OCI-M2 (cell line): ENCODE data around the gene DOK6.

Source experiments
- DNase-seq: peaks from one replicate; lab custom pipeline; 2025; ENCODE audit not compliant: unreplicated experiment; lab: John Stamatoyannopoulos, UW

Gene DOK6

GRCh38 chr18:69537183-69537582 lies 136.5 kb downstream of the DOK6 start:
- no peak for DNase-seq

- DNase-seq: no peak
Observed at GRCh38 chr18:69538849-69539248, 138.2 kb downstream of the DOK6 start.

GRCh38 chr18:69539404-69539803 lies 138.7 kb downstream of the DOK6 start:
- no peak for DNase-seq

- no peak for DNase-seq
Observed at GRCh38 chr18:69556228-69556627, 155.5 kb downstream of the DOK6 start.

- DNase-seq: no peak
Observed at GRCh38 chr18:69557282-69557681, 156.6 kb downstream of the DOK6 start.

- DNase-seq: no peak
Observed at GRCh38 chr18:69558052-69558451, 157.4 kb downstream of the DOK6 start.

GRCh38 chr18:69559604-69560003 lies 158.9 kb downstream of the DOK6 start:
- no peak for DNase-seq

- no peak for DNase-seq
Observed at GRCh38 chr18:69564602-69565001, 163.9 kb downstream of the DOK6 start.

GRCh38 chr18:69567813-69568488 lies 167.3 kb downstream of the DOK6 start:
- DNase-seq: no peak

GRCh38 chr18:69569133-69569532 lies 168.4 kb downstream of the DOK6 start:
- DNase-seq: no peak

GRCh38 chr18:69574401-69574800 lies 173.7 kb downstream of the DOK6 start:
- no peak for DNase-seq

- DNase-seq: no peak
Observed at GRCh38 chr18:69580107-69580506, 179.4 kb downstream of the DOK6 start.

GRCh38 chr18:69584429-69584828 lies 183.7 kb downstream of the DOK6 start:
- DNase-seq: no peak

- DNase-seq: no peak
Observed at GRCh38 chr18:69585696-69586095, 185.0 kb downstream of the DOK6 start.

GRCh38 chr18:69586537-69586936 lies 185.8 kb downstream of the DOK6 start:
- no peak for DNase-seq

GRCh38 chr18:69588301-69588700 lies 187.6 kb downstream of the DOK6 start:
- no peak for DNase-seq

GRCh38 chr18:69590150-69590549 lies 189.5 kb downstream of the DOK6 start:
- DNase-seq: no peak

- DNase-seq: no peak
Observed at GRCh38 chr18:69596345-69596744, 195.7 kb downstream of the DOK6 start.

GRCh38 chr18:69597561-69597960 lies 196.9 kb downstream of the DOK6 start:
- no peak for DNase-seq

GRCh38 chr18:69599377-69599776 lies 198.7 kb downstream of the DOK6 start:
- no peak for DNase-seq

- no peak for DNase-seq
Observed at GRCh38 chr18:69612242-69612641, 211.6 kb downstream of the DOK6 start.

GRCh38 chr18:69616114-69616513 lies 215.4 kb downstream of the DOK6 start:
- no peak for DNase-seq

- DNase-seq: no peak
Observed at GRCh38 chr18:69617408-69617807, 216.7 kb downstream of the DOK6 start.
